HG02798 (cell line): Measurements from ENCODE around the gene HYKK.
"Not testable (repeated sequence)": the region's sequence is repeated elsewhere in the genome, so short reads cannot be mapped to it uniquely, and the experiment has no call there.

Source experiments
- ATAC-seq: cut with Tn5 transposase; IDR thresholded peaks from one replicate; pipeline ENCODE4 v1.9.1; 2021; ENCODE audit warnings: mild to moderate bottlenecking; ENCODE audit not compliant: unreplicated experiment, poor library complexity

HYKK gene, protein sequence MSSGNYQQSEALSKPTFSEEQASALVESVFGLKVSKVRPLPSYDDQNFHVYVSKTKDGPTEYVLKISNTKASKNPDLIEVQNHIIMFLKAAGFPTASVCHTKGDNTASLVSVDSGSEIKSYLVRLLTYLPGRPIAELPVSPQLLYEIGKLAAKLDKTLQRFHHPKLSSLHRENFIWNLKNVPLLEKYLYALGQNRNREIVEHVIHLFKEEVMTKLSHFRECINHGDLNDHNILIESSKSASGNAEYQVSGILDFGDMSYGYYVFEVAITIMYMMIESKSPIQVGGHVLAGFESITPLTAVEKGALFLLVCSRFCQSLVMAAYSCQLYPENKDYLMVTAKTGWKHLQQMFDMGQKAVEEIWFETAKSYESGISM

DNA sequence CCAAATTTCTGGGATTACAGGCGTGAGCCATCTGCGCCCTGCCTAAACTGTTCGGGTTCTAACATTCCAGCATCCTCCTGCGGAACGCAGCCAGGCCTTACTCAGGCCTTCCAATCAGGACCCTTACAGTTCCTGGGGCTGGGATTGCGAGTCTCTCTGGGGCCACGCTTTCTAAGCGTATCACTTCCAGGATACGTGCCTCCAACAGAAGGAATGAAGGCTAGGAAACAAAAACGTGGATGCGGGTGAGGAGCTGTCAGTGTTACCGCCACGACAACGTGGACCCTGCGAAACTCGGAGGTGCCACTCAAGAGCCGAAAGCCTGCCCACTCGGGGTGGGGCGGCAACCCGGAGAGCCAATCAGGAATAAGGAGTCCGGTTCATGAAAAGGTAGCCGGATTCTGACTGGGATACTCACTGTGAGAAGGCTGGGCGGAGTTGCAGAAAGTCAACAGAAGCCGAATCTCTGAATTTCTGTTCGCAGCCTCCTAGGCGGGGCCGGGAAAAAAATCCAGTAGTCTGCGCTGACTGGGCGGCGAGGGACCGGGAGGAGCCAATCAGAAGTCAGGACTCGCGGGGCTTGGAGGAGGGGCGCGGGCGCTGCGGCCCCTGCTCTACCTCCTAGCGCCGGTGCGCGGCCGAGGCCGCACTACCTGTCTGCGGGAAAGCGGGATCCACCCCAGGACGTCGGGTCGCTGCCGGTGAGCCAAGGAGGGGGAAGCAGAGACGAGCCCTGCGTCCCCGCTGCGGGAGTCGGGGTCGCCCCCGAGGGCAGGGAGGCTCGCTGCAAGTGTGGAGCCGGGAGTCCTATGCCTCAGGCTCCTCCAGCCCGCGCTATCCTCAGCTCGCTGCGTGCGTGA lies at the start of gene HYKK:
Gene HYKK, plus strand, starts transcription at position 607 of the 860 bp plus-strand sequence. CDS start 5,512 bp downstream, outside the sequence.
- ATAC-seq: peak; percentile 86

DNA sequence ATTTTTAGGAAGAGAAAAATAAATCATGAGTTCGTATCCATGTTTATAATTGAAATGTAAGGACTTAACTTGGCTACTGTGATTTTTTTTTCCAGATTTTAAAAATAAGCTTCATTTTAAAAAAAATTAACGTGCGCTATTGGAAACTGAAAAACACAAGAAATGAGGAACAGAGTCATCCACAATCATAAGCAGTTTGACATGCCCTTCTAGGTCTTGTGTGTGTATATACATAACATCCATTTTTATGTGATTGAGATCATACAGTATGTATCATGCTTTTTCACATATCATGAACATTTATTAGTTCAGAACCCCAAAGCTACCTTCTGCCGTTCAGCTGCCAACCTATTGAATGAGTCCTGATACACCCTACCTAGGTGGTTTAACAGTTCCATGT lies 46.6 kb upstream of the HYKK start:
- ATAC-seq: no peak

DNA sequence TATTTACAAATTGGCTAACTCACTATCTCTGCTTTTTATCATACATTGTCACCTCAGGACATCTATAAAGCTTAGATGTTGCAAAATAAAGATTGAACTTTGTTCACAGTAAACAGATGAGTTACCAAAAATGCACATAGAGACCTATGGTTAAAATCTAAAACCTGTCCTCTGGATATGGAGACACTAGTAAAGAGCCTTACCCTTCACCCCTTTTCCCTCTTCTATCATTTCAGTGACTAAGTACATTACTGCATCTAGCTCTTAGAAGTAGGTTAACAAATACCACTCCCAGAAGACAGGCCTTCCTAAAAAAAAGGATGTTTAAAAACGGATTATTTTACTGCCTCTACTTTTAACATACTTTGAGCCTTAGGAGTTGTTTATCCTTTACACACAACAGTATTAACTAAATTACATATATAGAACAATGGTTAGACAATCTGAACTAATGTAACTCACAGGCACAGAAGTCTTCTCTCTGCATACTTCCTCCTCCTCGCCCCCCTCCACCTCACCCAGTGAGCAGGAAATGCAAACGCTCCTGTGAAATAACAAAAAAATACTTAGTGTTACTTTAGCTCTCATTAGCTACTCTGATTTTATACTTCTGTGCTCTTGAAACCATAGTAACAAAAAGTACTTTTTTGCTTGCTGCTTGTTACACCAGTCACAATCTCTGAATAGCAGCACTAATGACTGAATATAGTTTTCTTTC lies 46.0 kb upstream of the HYKK start:
- ATAC-seq: no peak

DNA sequence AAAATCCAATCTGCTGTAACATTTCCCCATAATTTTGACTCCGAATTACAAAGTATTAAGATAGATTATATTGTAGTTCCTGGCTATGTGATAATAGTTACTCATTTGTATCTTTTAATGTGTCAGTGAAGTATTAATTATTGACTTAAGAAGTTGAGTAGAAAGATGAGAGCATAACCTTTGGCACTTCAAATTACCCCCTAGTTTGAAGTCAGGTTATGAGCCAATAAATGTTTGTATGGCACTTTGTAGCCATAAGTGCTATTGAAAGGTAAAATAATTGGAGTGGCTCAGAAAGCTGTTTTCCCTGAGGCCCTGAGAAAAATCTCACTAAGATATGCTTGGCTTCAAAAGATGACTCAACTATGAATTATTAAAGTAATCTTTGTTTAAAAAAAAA lies 38.3 kb upstream of the HYKK start:
- no peak for ATAC-seq

DNA sequence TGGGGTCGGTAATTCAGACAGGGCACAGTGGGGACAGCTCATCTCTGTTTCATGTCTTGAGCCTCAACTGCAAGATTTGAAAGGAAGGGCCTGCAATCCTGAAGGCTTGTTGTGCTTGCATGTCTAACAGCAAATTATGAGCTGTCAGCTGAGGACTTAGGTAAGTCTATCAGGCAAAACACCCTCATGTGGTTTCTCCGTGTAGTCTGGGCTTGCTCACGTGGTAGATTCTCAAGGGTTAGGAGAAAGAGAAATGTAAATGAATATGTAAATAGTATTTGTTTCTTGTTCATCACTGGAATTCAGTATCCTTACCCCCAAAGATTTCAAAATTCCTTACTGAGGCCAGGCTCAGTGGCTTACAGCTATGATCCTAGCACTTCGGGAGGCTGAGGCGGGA lies 30.1 kb upstream of the HYKK start:
- ATAC-seq: no peak

DNA sequence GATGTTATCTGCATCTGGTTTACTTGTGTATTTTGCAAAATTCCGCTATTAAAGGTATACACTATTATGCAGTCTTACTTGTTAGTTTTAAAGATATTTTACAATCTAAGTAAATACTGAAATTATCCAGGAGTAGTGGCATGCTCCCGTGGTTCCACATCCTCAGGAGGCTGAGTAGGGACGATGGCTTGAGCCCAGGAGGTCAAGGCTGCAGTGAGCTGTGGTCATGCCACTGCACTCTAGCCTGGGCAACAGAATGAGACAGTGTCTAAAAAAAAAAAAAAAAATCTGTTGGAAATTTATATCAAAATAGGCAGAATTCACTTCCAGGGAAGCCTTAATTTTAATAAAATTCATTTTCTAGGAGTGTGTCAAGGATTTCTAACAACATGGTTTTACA lies 27.7 kb upstream of the HYKK start:
- no peak for ATAC-seq

DNA sequence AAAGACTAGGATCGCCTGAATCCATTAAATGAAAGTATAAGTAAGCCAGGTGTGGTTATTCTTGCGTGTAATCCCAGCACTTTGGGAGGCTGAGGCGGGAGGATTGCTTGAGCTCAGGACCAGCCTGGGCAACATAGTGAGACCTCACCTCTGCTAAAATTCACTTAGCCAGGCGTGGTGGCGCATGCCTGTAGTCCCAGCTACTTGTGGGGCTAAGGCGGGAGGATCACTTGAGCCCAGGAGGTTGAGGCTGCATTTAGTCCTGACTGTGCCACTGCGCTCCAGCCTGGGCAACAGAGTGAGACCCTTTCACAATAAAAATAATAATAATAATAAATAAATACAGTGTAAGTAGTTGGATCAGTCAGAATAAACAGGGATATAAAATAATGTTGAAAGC lies 25.5 kb upstream of the HYKK start:
- ATAC-seq: no peak

DNA sequence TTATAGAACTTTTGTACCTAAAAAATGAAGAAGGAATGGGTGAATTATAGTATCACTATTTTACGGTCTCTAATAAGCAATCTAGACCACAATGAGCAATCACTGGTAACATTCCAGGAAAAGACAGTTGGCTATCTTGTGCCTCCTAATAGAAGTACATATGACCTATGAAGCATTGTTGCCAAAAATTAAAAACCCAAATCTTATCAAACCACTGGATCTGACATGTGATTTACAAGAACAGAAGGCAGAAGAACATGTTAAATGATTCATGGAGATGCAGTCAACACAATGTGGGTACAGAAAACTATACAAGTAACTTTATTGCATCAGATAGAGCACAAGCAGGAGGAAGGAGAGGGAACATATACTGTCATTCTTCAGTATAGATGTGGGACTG lies 14.5 kb upstream of the HYKK start:
- ATAC-seq: no peak

DNA sequence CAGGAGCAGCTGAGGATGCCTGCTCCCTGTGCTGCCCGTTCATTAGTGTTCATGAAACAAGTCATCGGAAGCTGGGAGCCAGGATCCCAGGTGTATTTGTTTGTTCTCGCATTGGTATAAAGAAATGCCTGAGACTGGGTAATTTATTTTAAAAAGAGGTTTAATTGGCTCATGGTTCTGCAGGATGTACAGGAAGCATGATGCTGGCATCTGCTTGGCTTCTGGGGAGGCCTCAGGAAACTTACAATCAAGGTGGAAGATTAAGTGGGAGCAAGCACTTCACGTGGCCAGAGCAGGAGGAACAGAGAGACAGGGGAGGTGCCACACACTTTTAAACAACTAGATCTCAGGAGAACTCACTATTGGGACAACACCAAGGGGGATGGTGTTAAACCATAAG lies 5.5 kb upstream of the HYKK start:
- ATAC-seq: no peak

DNA sequence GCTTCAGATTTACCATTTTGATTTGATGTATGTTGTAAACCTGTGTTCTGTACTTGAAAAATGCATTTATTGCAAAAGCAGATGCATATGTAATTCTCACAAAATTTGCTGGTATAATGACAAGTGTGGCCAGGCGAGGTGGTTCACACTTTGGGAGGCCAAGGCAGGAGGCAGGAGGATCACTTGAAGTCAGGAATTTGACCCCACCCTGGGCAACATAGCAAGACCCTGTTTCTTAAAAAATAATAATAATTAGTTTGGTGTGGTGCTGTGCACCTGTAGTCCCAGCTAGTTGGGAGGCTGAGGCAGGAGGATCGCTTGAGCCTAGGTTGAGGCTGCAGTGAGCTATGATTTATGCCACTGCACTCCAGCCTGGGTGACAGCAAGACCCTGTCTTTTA lies 4.7 kb upstream of the HYKK start:
- no peak for ATAC-seq

DNA sequence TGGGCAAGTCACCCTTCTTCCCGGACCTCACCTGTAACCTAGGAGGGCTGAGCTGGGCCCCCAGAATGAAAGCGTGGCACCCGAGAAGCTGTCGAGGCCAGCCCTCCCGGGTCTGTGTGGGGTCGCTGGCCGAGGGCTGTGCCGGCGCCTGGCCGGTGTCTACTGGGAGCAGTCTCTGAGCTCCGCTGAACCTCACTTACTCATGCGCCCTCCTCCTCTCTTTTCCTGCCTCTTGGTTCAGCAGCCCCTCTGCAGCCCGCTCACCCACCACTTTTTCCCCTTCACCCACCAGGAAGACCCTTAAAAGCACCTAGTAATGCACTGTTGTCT lies 419 bp downstream of the HYKK start:
- peak; percentile 24 for ATAC-seq

DNA sequence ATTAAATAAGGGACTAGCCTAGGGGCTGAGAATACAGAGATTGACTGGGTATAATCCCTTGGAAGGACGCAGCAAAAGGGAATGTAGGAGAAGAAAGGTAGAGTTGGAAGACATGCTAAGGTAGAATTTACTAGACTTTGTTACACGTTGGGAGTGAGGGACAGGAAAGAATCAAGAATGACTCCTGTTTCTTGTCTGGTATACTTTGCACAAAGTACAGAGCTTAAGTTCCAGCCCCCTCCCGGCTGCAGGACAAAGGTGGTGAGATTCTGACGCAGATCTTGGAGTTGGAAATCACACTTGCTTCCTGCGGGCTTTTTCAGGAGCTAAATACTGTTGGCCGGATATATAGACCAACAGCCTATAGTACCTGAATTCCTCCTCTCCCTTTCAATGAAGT lies 895 bp downstream of the HYKK start:
- ATAC-seq: no peak

DNA sequence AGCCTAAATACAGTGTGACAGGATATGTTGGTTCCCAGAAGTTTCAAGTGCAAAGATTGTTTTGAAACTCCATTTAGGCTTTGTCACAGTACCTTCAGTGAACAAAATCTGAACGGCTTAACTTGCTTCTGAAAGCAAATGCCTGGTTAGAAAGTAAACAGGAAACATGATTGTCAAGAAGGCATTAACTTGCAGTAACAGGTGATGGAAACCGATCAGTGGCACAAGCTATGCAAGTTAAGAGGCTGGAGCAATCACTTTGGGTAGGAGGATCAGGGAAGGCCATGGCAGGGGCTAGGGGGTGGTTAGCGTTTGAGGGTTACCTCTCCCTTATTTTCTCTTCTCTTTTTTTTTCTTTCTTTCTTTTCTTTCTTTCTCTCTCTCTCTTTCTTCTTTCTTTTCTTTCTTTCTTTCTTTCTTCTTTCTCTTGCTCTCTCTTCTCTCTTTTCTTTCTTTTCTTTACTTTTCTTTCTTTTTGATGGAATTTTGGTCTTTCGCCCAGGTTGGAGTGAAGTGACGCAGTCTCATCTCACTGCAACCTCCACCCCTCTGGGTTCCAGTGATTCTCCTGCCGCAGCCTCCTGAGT lies 2.4 kb downstream of the HYKK start:
- ATAC-seq: no peak

DNA sequence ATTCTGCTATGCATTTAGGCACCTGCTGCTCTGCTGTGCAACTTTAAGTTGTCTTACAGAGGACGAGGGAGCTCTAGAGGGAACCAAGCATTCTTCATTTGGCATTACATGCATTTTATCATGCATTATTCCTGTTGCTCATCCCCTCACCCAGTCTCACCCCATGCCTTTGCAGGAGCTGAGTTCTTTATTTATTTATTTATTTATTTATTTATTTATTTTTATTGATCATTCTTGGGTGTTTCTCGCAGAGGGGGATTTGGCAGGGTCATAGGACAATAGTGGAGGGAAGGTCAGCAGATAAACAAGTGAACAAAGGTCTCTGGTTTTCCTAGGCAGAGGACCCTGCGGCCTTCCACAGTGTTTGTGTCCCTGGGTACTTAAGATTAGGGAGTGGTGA lies 12.7 kb downstream of the HYKK start:
- ATAC-seq: not testable (repeated sequence)

DNA sequence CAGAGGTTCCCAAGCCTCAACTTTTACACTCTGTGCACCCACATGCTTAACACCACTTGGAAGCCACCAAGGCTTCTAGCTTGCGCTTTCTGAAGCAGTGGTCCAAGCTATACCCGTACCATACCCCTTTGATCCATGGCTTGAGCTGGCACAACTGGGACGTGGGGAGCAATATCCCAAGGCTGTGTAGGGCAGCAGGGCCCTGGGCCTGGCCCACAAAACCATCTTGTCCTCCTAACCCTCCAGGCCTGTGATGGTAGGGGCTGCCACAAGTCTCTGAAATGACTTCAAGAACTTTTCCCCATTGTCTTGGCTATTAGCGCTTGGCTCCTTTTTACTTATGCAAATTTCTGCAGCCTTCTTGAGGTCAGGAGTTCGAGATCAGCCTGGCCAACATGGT lies 16.9 kb downstream of the HYKK start:
- ATAC-seq: no peak

DNA sequence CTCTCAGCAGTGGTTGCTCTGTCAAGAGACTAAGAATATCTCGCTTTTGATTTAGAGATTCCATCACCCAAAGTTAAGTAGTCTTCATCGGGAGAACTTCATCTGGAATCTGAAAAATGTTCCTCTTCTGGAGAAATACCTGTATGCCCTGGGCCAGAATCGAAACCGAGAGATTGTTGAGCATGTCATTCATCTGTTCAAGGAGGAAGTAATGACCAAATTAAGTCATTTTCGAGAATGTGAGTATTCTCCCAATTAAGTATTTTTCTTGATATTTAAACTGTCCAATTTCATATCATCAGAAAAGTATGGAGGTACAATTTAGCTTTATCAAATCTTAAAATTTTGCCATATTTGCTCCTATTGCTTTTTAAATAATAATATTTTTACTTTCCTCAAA lies 19.9 kb downstream of the HYKK start:
- ATAC-seq: no peak

DNA sequence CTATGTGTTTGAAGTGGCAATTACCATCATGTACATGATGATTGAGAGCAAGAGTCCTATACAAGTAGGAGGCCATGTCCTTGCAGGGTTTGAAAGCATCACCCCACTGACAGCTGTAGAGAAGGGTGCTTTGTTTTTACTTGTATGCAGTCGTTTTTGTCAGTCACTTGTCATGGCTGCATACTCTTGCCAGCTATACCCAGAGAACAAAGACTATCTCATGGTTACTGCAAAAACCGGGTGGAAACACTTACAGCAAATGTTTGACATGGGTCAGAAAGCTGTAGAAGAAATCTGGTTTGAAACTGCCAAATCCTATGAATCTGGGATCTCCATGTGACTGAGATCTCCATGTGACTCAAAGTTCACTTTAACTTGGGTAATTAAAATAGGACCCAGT lies 26.0 kb downstream of the HYKK start:
- no peak for ATAC-seq

DNA sequence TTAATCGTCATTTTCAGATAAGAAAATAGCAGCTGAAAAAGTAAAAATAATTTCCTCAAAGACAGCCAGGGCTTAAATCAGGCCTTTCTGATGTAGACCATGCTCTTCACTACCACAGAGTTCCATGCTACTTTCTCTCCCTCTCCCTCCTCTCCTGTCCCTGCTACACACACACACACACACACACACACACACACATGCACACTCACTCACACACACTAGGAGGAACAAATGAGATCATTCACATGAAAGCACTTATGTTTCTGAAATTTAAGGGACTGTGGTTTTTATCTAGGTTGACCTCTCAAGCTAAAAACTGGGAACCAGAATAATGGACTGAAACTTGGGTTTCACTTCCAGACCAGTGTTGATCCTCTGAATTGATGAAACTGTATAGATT lies 28.8 kb downstream of the HYKK start:
- no peak for ATAC-seq

DNA sequence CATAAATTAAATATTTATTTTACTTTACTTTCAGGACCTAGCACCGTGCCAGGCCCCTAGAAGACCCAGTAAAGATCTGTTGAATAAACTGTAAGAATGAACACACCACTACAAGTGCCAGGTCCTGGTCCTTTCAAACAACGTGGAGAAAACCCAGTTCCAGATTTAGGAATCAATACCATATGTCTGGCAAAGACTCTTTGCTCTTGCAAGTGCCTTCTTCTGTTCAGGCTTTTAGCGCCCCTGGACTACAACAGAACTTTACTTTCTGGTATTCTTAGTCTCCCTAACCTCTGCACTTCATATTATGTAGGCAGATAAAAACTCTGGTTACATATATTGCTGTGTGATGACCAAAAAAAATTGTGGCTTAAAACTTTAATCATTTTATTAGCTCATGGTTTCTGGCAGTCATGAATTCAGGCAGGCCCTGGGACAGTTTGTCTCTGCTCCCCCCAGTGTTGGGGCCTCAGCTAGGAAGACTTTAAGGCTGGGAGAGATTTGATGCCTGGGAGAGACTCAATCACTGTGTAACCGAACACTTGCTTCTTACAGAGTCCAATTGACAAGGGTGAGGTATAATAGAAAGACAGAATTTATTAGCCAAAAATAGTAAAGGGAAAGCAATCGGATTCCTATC lies 30.0 kb downstream of the HYKK start:
- ATAC-seq: no peak

DNA sequence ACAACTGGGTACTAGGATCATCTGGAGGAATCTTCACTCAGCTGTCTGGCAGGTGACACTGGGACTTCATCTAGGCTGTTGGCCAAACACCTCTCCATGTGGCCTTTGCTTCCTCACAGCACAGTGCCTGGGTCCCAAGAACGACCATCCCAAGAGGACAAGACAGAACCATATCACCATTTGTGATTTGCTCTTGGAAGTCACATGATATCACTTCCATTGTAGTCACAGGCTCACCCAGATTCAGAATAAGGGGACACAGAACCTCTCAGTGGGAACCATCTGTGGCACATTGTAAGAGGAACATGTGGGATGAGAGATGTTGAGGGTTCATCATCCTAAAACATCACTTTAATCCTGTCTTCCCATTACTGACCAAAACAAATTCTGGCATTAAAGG lies 31.0 kb downstream of the HYKK start:
- ATAC-seq: no peak
